Activated CD4-positive, CD25-positive, alpha-beta regulatory T cell (primary cell): ENCODE data around the gene CEBPE.

ENCODE experiments used
- DNase-seq, 4 experiments: peaks; one replicate each; lab custom pipeline; 2025; lab: John Stamatoyannopoulos, UW

CEBPE gene

GRCh38 chr14:23143911-23144310, 24.9 kb upstream of the CEBPE start:
- no peak for DNase-seq

DNA sequence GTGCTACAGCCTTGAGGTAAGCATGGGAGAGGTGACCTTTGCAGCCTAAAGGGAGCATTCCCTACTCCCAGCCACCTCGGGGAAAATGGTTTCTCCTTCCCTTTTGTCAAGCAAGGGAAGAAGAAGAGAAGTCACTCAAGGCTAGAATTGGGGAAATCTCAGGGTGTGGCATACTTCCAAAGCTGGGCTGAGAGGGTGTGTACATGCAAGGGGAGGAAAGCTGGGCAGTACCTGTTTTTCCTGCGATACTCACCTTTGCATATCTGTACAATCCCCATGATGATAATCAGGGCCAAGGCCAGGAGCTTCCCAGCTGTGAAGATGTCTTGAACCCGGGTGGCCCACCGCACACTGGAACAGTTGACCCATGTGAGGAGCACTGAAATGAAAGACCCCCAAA, 23.8 kb upstream of the CEBPE start:
- DNase-seq = no peak

- DNase-seq = no peak
Measured at GRCh38 chr14:23141706-23142444, 22.8 kb upstream of the CEBPE start.

DNA sequence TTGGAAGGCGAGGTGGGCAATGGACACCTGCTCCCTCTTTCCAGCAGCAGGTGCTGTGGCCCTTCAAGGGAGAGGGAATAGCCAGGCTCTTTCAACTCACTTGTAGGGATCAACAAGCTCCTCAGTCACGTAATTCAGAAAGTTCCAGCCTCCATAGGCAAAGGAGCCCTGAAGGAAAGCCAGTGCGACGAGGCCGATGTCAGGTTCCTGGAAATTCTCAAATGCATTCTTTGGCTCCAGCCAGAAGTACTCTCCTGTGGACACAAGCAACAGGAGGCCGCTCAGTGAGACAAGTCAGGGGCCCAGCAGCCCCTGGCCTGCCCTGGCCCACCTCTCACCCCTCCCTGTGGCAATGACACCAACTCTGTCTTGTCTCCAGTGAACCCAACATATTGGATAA, 21.3 kb upstream of the CEBPE start:
- no peak for DNase-seq

GRCh38 chr14:23139874-23140273, 20.8 kb upstream of the CEBPE start:
- no peak for DNase-seq

DNA sequence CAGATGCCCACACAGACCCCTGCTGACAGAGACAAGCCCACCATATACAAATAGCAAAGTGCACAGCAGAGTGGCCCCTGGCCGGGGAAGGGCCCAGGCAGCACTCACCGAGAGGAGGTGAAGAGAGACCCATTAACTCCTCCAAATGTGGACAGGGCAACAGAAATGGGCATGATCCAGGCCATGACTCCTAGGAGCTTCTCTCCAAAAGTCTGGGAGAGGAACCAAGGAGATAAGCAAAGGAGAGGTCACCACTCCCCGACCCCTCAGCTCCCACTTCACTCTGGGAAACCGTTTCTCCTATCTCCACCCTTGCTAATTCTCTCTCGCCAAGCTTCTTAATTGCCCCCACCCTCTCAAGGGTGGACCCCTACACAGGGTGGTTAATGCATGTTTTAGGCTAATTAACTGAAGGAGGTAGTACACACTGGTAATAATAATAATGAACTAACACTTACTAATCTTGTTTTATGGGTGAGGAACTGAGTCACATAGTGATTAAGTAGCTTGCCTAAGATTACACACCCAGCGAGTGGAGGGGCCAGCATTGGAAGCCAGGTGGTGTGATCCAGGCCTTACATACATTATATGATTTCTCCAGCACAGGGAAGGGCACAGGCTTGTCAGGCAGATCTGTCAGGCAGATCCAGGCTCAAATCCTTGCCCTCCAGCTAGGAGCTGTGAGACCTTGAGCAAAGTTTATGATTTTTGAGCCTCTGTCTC, 18.9 kb upstream of the CEBPE start:
- no peak for DNase-seq

- no peak for DNase-seq
Measured at GRCh38 chr14:23137192-23137812, 18.2 kb upstream of the CEBPE start.

DNA sequence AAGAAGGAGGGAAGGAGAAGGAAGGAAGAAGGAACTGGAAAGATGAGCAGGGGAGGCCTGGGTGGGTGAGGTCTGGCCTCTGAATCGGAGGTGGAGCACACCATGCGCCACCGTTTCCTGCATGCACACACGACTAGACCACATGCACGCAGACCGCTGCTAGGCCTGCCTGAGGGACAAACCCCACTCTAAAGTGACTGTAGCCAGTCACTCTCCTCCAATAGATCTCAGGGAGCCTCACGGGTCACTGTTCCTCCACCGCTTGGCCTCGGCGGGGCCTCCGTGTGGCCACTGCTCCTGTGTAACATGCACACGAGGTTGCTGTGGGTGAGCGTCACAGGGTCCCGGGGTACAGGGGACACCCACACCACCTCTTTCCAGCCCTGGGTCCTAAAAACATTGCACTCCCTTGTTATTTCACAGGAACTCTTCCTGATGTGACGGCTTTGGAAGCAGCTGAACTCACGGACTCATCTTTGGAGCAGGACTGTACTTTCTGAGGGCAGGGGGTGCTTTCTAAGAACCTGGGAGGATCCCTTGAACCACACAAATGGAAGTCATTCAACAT, 17.6 kb upstream of the CEBPE start:
- DNase-seq = no peak

- no peak for DNase-seq
Measured at GRCh38 chr14:23132970-23133369, 13.9 kb upstream of the CEBPE start.

DNA sequence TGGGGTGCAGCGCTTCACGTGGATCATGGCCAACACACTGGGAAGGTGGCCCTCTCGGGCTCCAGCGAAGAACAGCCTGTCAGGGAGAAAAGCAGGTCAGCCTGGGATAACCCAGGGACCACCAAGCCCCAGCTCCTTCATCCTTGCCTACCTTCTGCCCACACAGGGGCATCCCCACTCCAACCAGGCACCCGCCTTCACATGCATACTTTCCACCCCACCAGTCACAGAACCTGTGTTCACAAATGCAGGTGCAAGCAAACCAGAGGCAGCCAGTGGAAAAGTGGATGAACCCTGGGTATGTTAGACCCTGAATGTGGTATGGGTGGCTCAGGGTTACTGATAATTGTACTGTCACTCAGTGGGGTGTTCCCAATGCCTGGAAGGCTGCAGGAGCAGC, 12.4 kb upstream of the CEBPE start:
- no peak for DNase-seq

GRCh38 chr14:23130871-23131270, 11.8 kb upstream of the CEBPE start:
- DNase-seq = no peak

DNA sequence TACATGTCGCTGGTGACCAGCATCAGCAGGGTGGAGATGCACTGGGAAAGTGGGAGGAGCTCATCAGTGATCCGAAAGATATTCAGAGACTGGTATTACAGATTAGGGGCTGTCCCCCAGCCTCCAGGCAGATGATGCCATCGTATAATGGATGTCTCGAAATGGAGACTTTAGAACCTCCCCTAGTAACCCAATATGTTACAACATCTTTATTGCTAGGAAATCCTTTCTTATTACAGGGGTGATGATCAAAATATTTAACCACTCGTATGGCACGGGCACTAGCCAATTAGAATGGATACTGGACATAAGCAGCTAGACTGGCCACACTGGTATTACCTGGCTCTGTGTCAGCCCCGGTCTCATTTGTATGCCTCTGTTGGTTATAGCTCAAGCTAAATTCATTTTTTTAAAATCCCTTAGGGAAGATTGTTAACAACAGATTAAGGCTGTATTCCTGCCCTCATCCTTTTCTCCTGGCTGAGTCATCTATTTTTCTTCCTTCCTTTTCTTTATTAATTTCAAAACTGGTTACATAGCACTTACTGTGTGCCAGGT, 10.8 kb upstream of the CEBPE start:
- no peak for DNase-seq

DNA sequence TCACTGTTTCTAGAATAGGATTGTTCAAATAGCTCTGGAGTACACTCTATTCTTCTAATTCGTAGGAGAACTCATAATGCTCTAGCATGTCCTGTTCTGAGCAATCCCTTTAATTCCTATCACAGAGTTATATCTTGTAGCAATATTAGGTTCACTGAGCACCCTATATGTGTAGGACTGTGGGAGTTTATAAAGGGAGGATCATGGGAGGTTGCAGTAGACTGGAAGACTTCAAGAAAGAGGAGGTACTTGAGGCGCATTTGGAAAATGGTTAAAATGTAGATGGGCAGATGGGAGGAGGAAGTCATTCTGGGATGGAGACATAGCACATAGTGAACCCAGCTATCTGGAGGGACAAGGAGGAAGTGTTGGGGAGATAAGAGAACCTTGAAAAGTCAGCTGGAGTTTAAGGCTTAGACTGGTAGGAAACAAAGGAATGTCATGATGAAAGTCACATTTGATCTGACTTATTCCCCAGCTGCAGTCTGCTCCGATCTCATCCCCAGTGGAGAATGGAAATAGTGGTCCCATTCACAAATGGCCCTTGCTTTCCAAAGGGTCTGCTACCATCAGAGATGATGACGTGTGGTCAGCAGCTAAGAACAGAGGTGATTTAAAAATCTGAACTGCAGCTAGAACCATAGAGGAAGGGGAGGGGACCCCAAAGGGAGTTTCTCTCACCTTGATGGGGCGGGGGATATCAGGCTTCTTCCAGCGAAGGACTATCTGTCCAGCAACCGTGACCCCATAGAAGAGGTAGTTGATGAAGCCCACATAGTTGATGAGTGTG, 10.1 kb upstream of the CEBPE start:
- no peak for DNase-seq

- no peak for DNase-seq
Measured at GRCh38 chr14:23127861-23128260, 8.8 kb upstream of the CEBPE start.

DNA sequence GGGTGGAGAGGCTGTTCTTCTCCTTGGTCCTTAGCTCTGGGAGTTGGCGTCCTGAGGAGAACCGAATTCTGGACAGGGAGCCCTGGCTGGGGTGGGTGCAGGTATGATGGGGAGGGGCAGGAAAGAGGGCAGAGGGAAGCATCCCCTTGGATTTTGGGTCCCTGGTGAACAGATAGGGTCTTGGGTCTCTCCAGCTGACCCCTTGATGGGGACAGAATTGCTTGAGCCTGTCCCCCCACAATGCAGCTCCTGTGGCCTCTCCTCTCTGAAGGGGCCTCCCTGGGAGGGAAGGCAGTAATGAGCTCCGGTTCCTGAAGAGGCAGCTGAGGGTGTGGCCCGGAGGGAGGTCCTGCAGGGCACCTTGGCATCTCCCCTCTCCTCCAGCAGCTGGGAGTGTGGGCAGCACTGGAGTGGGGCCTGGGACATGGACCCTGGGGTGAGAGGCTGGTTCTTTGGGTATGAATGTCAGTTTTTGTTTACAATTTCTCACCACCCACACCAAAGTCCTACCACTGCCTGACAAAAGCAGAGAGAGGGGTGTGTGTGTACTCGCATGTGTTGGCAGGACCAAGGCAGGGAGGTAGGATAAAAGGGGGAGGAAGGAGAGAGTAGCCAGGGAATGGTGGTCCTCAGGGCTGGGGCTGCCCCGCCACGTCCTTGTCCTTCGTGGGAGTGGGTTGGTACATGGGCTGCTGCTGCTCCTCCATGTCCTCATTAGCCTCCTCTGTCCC, 7.7 kb upstream of the CEBPE start:
- DNase-seq = no peak

GRCh38 chr14:23125933-23126524, 7.0 kb upstream of the CEBPE start:
- no peak for DNase-seq

- no peak for DNase-seq
Measured at GRCh38 chr14:23125011-23125410, 6.0 kb upstream of the CEBPE start.

DNA sequence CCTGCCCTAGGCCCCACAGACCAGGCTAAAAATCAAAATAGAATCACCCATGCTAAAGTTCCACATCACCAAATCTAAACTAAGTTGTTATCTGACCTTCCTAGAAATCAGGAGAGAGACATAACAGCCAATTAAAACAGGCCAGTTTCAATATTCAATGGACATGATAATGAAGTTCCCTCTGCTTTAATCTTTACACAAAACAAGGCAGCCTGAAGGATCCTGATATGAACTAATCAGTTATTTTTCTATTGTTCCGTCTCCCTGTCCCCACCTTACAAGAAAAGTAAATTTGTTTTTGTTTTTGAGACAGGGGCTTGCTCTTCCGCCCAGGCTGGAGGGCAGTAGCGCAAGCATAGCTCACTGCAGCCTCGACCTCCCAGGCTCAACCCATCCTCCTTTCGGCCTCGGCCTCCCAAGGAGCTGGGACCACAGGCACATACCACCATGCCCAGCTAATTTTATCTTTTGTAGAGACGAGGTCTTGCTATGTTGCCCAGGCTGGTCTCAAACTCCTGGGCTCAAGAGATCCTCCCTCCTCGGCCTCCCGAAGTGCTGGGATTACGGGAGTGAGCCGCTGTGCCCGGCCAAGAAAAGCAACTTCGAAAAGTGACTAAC, 5.4 kb upstream of the CEBPE start:
- no peak for DNase-seq

- DNase-seq = no peak
Measured at GRCh38 chr14:23123419-23123818, 4.4 kb upstream of the CEBPE start.

DNA sequence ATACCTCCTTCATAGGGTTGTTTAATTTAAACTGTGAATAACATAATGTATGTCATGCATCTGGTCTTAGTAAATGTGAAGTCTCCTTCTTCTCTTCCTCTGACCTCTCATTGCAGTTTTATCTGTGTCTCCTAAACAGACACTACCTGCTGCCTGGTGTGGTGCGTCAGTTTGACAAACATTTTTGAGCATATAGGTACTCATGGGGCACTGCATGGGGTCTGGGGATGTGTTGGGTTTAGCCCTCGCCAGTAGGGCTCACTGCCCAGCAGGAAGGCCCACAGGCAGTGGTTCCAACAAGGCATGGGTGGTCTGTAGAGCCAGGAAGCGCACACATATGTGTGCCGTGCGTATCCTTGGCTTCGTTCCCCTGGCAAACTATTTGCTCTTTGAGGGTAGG, 3.0 kb upstream of the CEBPE start:
- DNase-seq = no peak
